HG03469 (cell line): Measurements from ENCODE around the gene SYT8.

ENCODE experiments used
- ATAC-seq: cut with Tn5 transposase; IDR thresholded peaks from one replicate; pipeline ENCODE4 v1.9.1; 2021; ENCODE audit warnings: mild to moderate bottlenecking, moderate library complexity, moderate number of reproducible peaks; ENCODE audit not compliant: unreplicated experiment

The SYT8 gene

GRCh38 chr11:1844221-1845094 lies 9.7 kb downstream of the SYT8 start:
- ATAC-seq: no peak

GRCh38 chr11:1845095-1845429 lies 10.3 kb downstream of the SYT8 start:
- ATAC-seq: no peak

GRCh38 chr11:1845561-1846452 lies 11.0 kb downstream of the SYT8 start:
- no peak for ATAC-seq

DNA sequence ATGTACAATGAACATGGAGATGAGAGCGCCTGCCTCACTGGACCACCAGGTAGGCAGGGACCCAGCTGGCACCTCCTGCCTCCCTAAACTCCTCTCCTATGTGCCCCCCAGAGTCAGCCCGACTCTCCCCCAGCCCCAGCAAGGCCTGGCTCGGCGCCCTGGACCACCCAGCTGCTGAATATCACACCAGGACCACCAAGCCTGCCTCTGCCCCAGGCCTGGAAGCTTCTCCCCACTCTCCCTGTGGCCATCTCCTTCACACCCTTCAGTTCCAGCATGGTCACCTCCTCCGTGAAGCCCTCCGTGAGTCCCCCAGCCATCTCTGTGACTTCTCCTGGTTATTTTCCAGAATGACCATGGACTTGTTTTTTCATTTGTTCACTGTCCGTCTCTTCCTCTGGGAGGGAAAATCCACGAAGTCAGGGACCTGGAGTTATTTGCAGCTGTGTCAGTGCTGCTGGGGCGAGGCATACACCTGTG lies 11.7 kb downstream of the SYT8 start:
- ATAC-seq: no peak

GRCh38 chr11:1847006-1847735 lies 12.4 kb downstream of the SYT8 start:
- no peak for ATAC-seq

DNA sequence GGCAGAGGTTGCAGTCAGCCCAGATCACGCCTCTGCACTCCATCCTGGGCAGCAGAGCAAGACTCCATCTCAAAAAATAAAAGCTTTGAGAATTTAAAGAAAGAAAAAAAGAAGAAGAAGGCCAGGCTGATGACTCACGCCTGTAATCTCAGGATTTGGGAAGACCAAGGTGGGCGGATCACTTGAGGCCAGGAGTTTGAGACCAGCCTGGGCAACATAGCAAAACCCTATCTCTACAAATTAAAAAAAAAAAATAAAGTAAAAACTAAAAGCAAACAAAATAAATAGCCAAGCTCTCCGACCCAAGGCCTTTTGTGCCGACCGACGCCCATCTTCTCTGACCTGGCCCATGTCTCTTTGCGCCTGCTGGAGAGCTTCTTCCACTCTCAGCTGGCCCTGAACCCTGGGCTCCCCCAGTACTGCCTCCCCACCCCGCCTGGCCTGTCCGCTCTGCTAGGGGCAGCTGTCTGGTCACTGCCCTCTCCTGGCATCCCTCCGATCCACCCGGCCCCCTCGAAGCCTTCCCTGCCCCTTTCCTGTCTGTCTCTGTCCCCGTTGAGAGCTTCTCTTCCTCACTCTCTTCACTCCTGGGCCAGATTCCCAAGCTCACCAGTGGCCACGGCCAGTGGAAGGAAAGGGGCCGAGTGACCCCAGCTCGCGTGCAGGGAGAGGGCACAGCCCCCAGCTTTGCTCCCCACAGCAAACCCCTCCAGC lies 13.3 kb downstream of the SYT8 start:
- ATAC-seq: no peak

- ATAC-seq: no peak
Observed at GRCh38 chr11:1848640-1849430, 14.0 kb downstream of the SYT8 start.

DNA sequence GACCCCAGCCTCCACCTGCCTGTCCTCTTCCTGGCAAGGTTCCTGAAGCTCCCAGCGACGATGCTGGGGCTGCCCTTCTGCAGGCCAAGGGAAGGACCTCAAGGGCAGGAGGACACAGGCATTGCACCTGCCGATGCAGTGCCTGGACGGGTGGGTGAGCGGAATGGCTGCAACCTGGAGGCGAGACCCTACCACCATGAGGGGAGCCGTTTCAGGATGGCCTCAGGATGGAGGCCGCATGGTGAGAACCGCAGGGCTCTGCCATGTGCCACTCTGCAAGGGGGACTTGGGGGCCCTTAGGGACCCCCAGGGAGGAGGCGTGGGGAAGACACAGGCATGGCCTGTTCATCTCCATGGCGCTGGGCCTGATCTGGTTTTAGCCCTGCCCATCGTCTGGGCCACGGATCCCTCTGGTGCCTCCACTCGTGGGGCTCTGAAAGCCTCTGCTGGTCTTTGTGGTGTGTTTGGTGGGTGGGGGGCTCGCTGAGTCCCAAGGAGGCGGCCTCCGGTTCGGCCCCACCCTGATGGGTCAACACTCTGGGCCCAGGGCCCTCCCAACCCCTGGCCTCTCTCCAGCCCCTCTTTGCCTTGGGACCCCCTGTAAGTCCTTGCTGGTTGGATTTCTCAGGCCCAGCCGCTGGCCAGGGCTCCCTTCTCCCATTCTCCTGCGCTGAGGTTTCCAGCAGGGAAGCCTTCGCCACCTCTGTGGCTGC lies 16.8 kb downstream of the SYT8 start:
- no peak for ATAC-seq

DNA sequence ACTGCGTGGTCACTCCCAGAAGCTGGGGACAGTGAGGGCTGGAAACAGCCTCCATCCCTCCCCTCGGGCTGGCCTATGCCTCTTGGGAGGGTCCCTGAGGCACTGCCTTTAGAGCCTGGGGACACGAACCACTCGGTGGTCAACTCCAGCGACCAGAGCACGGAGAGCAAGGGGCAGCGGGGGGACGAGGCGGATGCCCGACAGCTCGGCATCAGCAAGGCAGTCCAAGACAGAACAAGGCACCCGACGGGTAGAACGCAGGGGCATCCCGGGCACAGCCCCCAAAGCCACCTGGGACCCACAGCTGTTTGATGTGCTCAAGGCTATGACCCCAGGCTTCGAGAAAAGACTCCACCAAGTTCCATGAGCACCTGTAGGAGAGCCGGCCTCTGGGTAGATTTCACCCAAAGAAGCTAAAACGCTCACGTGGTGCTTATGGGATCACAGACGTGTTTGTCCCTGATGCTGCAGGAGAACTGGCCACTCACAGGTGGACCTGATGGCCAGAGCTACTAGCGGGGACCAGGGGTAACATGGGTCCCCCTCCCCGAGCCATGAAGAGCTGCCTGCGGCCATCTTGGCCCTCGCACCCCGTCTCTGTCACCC lies 17.6 kb downstream of the SYT8 start:
- ATAC-seq: peak; percentile 0

DNA sequence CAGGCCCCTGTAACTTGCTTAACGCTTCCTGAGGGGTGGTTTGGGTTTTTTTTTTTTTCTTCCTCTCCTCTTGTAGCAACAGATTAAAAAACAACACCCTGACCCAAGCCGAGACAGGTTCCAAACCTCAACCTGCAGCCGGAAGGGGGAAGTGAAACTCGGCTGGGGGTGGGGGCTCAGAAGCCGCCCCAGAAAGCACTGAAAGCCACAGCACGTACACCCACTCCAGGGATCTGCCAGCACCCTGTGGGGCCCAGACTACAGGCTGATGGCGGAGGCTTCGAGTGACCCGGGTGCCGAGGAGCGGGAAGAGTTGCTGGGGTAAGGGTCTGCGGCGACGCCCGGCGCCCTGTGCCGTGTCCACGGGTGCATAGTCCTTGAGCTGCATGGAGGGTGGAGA lies 18.1 kb downstream of the SYT8 start, which contains the start of gene LSP1:
LSP1 (plus strand) TSS at position 208 of the 400 bp plus-strand sequence; CDS start at position 269, 61 bp downstream.
- ATAC-seq: peak; percentile 22

GRCh38 chr11:1853376-1854131 lies 18.8 kb downstream of the SYT8 start:
- no peak for ATAC-seq

- no peak for ATAC-seq
Observed at GRCh38 chr11:1854132-1854948, 19.6 kb downstream of the SYT8 start.

GRCh38 chr11:1854949-1855885 lies 20.4 kb downstream of the SYT8 start:
- ATAC-seq: no peak

DNA sequence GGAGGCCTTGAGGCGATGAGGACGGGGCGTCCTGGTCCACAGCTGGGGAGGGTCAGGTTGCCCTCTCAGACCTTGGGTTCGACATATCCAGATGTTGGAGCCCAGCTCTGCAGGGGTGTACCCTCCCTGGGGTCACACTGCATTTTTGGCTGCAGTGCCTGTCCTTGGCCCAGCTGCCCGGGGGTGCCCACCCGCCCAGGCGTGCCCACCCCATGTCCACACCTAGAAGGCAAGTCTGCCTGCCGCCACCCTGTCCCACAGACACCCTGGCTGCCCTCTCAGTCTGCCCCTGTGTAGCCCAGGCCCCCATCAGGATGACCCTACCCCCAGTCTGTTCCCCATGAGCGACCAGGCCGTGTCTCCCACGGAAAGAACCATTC lies 21.1 kb downstream of the SYT8 start:
- ATAC-seq: no peak

- no peak for ATAC-seq
Observed at GRCh38 chr11:1856306-1857005, 21.7 kb downstream of the SYT8 start.
